22Rv1 (cell line): ENCODE measurements around the gene PPP2R5A.
"Not testable (repeated sequence)": the region's sequence is repeated elsewhere in the genome, so short reads cannot be mapped to it uniquely, and the experiment has no call there.

Source experiments
- H3K27ac ChIP-seq: fragments of 450-650 bp; 2 replicates; pipeline ENCODE4 v1.5.1; 2017
- ZFX ChIP-seq: fragments of 450-650 bp; IDR thresholded peaks from 2 replicates; pipeline ENCODE4 v1.6.1; 2017; ENCODE audit warnings: antibody characterized with exemption, borderline replicate concordance
- TF ChIP-seq, protein P1 (sequence below): fragments of 450-650 bp; IDR thresholded peaks from 2 replicates; pipeline ENCODE4 v1.5.1; 2017; ENCODE audit warnings: mild to moderate bottlenecking

The PPP2R5A gene

DNA sequence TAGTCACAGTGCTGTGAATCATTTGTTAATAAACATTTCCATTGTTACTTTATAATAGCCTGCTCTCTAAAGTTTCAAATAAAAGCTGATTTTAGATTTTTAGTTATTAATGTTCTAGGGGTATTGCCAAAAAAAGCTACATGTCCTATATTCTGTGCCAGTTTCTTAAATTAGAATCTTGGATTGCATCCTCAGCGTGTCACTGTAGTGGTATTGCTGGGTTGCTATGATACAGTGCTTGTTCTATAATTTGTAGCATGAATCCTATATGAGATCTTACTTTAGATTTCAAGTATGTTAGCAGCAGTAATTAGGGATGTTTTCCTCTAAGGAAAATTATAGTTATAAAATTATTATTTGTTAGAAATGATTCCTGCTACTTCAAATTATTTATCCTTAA, 16.4 kb downstream of the PPP2R5A start:
- TF ChIP-seq ZFX = no peak
- TF ChIP-seq, protein P1, sequence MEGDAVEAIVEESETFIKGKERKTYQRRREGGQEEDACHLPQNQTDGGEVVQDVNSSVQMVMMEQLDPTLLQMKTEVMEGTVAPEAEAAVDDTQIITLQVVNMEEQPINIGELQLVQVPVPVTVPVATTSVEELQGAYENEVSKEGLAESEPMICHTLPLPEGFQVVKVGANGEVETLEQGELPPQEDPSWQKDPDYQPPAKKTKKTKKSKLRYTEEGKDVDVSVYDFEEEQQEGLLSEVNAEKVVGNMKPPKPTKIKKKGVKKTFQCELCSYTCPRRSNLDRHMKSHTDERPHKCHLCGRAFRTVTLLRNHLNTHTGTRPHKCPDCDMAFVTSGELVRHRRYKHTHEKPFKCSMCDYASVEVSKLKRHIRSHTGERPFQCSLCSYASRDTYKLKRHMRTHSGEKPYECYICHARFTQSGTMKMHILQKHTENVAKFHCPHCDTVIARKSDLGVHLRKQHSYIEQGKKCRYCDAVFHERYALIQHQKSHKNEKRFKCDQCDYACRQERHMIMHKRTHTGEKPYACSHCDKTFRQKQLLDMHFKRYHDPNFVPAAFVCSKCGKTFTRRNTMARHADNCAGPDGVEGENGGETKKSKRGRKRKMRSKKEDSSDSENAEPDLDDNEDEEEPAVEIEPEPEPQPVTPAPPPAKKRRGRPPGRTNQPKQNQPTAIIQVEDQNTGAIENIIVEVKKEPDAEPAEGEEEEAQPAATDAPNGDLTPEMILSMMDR = no peak

DNA sequence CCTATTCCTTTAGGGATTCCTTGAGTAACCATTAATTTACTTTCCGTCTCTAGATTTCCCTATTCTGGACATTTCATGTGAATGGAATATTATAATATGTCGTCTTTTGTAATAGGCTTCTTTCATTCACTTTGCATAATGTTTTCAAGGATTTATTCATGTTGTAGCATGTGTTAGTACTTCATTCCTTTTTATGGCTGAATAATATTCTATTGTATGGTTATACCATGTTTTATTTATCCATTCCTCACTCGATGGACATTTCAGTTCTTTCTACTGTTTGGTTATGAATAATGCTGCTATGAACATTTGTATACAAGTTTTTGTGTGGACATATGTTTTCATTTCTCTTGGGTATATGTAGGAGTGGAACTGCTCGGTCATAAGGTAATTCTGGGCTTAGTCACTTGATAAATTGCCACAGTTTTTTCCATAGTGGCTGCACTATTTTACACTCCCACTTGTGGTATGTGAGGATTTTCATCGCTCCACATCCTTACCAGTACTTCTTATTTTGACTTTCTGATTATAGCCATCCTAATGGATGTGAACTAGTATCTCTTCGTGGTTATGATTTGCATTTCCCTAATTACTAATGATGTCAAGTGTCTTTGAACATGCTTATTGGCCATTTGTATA, 17.7 kb downstream of the PPP2R5A start:
- H3K27ac ChIP-seq = no peak overlapping the region
- TF ChIP-seq, protein P1 = no peak
- TF ChIP-seq ZFX = no peak

More for the DNA sequence above, 16.4 kb downstream of the PPP2R5A start:
- H3K27ac ChIP-seq = no peak overlapping the region

DNA sequence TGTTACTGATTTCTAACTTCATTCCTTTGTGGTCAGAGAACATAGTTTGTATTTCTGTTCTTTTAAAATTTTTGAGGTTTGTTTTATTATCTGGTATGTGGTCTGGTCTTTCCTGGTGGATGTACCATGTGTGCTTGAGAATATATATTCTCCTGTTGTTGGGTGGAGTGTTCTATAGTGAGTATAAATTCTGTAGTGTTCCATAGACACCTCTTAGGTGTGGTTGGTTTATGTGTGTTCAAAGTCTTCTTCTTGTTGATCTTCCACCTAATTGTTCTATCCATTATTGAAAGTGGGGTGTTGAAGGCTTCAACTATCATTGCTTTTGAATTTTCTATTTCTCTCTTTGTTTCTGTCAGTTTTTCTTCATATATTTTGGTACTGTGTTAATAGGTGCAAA, 20.1 kb downstream of the PPP2R5A start:
- H3K27ac ChIP-seq = no peak overlapping the region
- TF ChIP-seq, protein P1 = no peak
- no peak for TF ChIP-seq ZFX

DNA sequence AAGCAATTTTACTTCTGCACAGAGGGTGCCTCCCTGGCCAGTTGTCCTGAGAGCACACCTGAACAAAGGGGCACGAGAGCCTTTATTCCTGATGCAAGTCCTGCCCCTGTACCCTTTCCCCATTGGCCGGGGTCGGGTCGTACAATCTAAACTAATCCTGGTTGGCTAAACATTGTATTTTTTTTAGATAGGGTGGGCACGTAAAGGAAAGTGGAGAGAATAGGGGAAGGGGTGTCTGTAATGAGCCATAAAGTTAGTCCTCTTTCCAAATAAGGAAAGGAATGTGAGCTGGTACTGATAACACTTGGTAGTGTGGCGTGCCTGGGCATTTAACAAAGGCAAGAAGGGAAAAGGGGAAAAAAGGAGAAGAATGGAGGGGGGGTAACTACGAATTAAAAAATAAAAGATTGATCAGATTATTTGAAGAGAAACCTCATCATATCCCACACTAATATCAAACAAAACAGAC, 20.8 kb downstream of the PPP2R5A start:
- not testable (repeated sequence) for H3K27ac ChIP-seq

DNA sequence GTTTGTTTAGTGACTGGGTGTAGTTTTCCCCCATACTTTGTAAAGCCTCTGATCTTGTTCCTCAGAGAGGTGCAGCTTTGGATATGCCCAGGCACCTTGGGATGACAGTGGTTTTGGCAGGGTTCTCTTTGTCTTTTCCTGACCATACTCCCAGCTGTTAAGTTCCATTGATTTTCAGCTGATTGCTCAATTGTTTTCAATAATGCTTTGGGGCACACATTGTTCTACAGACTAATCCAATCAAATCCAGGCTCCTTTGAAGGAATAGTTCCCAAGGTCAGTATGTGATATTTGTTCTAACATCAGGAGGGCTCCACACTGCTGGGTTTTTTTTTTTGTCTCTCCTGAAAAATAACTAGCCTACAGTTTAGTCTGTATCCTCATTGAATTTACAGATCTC, 24.8 kb downstream of the PPP2R5A start:
- no peak for TF ChIP-seq ZFX
- TF ChIP-seq, protein P1 = no peak
- H3K27ac ChIP-seq = no peak overlapping the region

DNA sequence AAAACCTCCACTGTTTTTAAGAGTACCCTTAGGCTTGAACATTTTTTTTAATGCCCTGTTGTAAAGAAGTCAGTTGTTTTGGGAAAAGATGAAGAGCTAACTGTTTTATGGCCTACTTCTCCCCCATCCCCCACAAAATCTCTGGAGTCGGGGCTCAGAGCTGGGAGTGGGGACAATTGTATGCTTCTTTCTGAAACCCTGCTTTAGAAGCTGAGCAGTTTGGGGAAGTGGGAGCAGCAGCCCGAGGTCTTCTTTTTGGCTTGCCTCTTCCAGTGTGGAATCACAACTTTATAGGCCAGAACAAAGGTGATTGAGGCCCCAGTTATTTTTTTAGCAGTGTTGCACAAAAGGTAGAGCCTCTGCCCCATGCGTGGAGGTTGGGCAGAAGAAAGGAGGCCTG, 25.2 kb downstream of the PPP2R5A start:
- no peak for TF ChIP-seq ZFX
- TF ChIP-seq, protein P1 = no peak
- no peak overlapping the region for H3K27ac ChIP-seq

DNA sequence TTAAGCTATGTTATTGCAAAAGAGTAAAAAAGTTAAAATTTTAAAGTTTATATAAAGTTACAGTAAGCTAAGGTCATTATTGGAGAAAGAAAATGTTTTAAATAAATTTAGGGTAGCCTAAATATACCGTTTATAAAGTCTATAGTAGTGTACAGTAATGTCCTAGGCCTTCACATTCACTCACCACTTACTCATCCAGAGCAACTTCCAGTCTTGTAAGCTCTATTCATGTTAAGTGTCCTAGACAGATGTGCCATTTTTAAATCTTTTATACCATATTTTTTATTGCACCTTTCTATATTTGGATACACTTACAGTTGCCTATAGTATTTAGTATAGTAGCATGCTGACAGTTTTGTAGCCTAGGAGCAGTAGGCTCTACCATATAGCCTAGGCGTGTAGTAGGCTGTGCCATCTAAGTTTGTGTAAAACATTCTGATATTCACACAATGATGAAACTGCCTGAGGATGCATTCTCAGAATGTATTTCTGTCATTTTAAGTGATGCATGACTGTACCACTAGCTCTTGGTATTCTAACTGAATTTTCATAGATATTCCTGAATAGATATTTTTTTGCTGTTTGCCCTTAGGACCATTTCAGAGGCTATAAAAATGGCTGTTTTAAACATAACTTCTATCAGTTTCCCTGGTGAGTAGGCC, 26.8 kb downstream of the PPP2R5A start:
- no peak overlapping the region for H3K27ac ChIP-seq
- no peak for TF ChIP-seq ZFX
- TF ChIP-seq, protein P1 = no peak
